HCT116 (cell line): ENCODE measurements around the gene CCL24. TPM values are rescaled to one million over a fixed set of nuclear protein-coding genes. Genes with fewer than 3 reads are reported as not detected.

Experiments
- ATAC-seq: fragments of 200-7000 bp; cut with Tn5 transposase; 2 replicates; pipeline ENCODE4 v1.9.1; 2020; ENCODE audit warnings: mild to moderate bottlenecking, moderate library complexity
- BruUV-seq: library from RNA; stranded (reverse); fragments of 400-500 nt; replicated peaks from 2 replicates; lab custom pipeline; 2021; lab: Mats Ljungman, UMichigan
- CTCF ChIA-PET: fragments of 300-600 bp; sonication (Branson Sonifier 250); formaldehyde crosslinking; loops from one replicate; lab custom pipeline; 2021; ENCODE audit warnings: antibody characterized with exemption; lab: Charles Lee
- POLR2A ChIA-PET: fragments of 300-600, 350-600 bp; sonication (Branson Sonifier 250); formaldehyde crosslinking; loops from one replicate; lab custom pipeline; 2021; ENCODE audit warnings: antibody characterized with exemption; lab: Charles Lee
- RAD21 ChIA-PET, 2 experiments: fragments of 300-600 bp; sonication (Branson Sonifier 250); formaldehyde crosslinking; loops; one replicate each; lab custom pipeline; 2023; ENCODE audit warnings: low total read pairs in 2 of 2; ENCODE audit not compliant: uncharacterized antibody in 2 of 2, unreplicated experiment in 2 of 2, low non-redundant PET in 1 of 2; lab: Charles Lee
- DNase-seq: peaks from one replicate; pipeline ENCODE4 v3.0.0-alpha.2; 2010; ENCODE audit warnings: low read depth, low spot score
- H2AFZ ChIP-seq: fragments of 200-600 bp; shearing (Covaris generic), sonication (generic); 2 replicates; pipeline ENCODE4 v1.6.1; 2017; ENCODE audit warnings: low read depth, mixed run types, mixed read lengths, antibody characterized with exemption, low read length; ENCODE audit not compliant: poor library complexity, severe bottlenecking
- H3K27ac ChIP-seq: 2 replicates; pipeline ENCODE4 v1.5.1; 2012; ENCODE audit warnings: low read depth, low read length
- H3K27me3 ChIP-seq: fragments of 200-600 bp; sonication (generic); 2 replicates; pipeline ENCODE4 v1.6.1; 2016; ENCODE audit warnings: mixed run types, low read length, mixed read lengths; ENCODE audit not compliant: insufficient read depth
- H3K36me3 ChIP-seq, 2 experiments: fragments of 200-500 bp in 1 of 2; fragments of 200-600 bp in 1 of 2; sonication (Bioruptor generic) in 1 of 2; sonication (generic) in 1 of 2; 2 replicates each; pipeline versions ENCODE4 v1.5.1 to v1.6.1; 2014 to 2016; ENCODE audit warnings: low read length in 2 of 2, inconsistent platforms in 1 of 2, mixed read lengths in 1 of 2, mixed run types in 1 of 2; ENCODE audit not compliant: insufficient read depth in 2 of 2, control insufficient read depth in 1 of 2
- H3K4me1 ChIP-seq, 2 experiments: fragments of 200-600 bp in 1 of 2; sonication (generic) in 1 of 2; 2 replicates each; pipeline versions ENCODE4 v1.5.1 to v1.6.1; 2012 to 2017; ENCODE audit warnings: low read length in 2 of 2, inconsistent platforms in 1 of 2, mild to moderate bottlenecking in 1 of 2, mixed read lengths in 1 of 2, mixed run types in 1 of 2, moderate library complexity in 1 of 2; ENCODE audit not compliant: insufficient read depth in 2 of 2, control insufficient read depth in 1 of 2
- H3K4me2 ChIP-seq: fragments of 200-600 bp; sonication (generic); 2 replicates; pipeline ENCODE4 v1.6.1; 2017; ENCODE audit warnings: mixed run types, low read length, mixed read lengths
- H3K4me3 ChIP-seq, 2 experiments: fragments of 200-600 bp in 1 of 2; sonication (generic) in 1 of 2; replicated peaks in 1 of 2; 2 replicates each; pipeline ENCODE4 v1.5.1; 2011 to 2016; ENCODE audit warnings: low read length in 2 of 2, control low read depth in 1 of 2, low read depth in 1 of 2, mild to moderate bottlenecking in 1 of 2, mixed read lengths in 1 of 2, mixed run types in 1 of 2
- H3K79me2 ChIP-seq: fragments of 200-600 bp; sonication (generic); 2 replicates; pipeline ENCODE4 v1.6.1; 2017; ENCODE audit warnings: mild to moderate bottlenecking, mixed run types, low read length, moderate library complexity, mixed read lengths; ENCODE audit not compliant: insufficient read depth
- H3K9ac ChIP-seq: fragments of 200-600 bp; sonication (generic); 2 replicates; pipeline ENCODE4 v1.6.1; 2016; ENCODE audit warnings: low read length, mixed read lengths
- H3K9me2 ChIP-seq: fragments of 200-600 bp; sonication (generic), shearing (Covaris generic); 2 replicates; pipeline ENCODE4 v1.6.1; 2017; ENCODE audit warnings: mixed run types, mild to moderate bottlenecking, moderate library complexity; ENCODE audit not compliant: insufficient read depth
- H3K9me3 ChIP-seq, 2 experiments: fragments of 200-500 bp in 1 of 2; fragments of 200-600 bp in 1 of 2; sonication (Bioruptor generic) in 1 of 2; sonication (generic) in 1 of 2; 2 replicates each; pipeline ENCODE4 v1.6.1; 2014 to 2017; ENCODE audit warnings: low read length in 2 of 2, mixed read lengths in 2 of 2, inconsistent platforms in 1 of 2, low read depth in 1 of 2, mild to moderate bottlenecking in 1 of 2, mixed run types in 1 of 2, moderate library complexity in 1 of 2; ENCODE audit not compliant: control insufficient read depth in 1 of 2, insufficient read depth in 1 of 2
- H4K20me1 ChIP-seq: fragments of 200-600 bp; sonication (generic), shearing (Covaris generic); 2 replicates; pipeline ENCODE4 v1.6.1; 2017; ENCODE audit warnings: mixed run types, mild to moderate bottlenecking, moderate library complexity; ENCODE audit not compliant: insufficient read depth
- ATF3 ChIP-seq: IDR thresholded peaks from 2 replicates; pipeline ENCODE4 v1.6.1; 2012
- CBX3 ChIP-seq: IDR thresholded peaks from 2 replicates; pipeline ENCODE4 v1.6.1; 2012; ENCODE audit warnings: low read depth
- CTCF ChIP-seq, 3 experiments: fragments of 200-600 bp in 1 of 3; sonication (generic) in 1 of 3; IDR thresholded peaks in 2 of 3; conservative IDR thresholded peaks in 1 of 3; 2 replicates each; pipeline ENCODE4 v1.5.1; 2012 to 2017; ENCODE audit warnings: low read depth in 2 of 3, low read length in 2 of 3, antibody characterized with exemption in 1 of 3, borderline replicate concordance in 1 of 3, control low read depth in 1 of 3, mild to moderate bottlenecking in 1 of 3, mixed read lengths in 1 of 3, mixed run types in 1 of 3, moderate library complexity in 1 of 3; ENCODE audit not compliant: insufficient read depth in 1 of 3
- ELF1 ChIP-seq: IDR thresholded peaks from 2 replicates; pipeline ENCODE4 v1.6.1; 2012; ENCODE audit warnings: low read depth, borderline replicate concordance
- EZH2 ChIP-seq: fragments of 200-600 bp; sonication (generic); IDR thresholded peaks from 2 replicates; pipeline ENCODE4 v1.6.1; 2017; ENCODE audit warnings: antibody characterized with exemption, mixed run types
- EZH2phosphoT487 ChIP-seq: fragments of 200-600 bp; IDR thresholded peaks from 2 replicates; pipeline ENCODE4 v1.6.1; 2018; ENCODE audit warnings: antibody characterized with exemption, borderline replicate concordance
- POLR2AphosphoS5 ChIP-seq: IDR thresholded peaks from 2 replicates; pipeline ENCODE4 v1.6.1; 2011; ENCODE audit warnings: mild to moderate bottlenecking, low read depth, low read length, moderate library complexity
- SIN3A ChIP-seq: IDR thresholded peaks from 2 replicates; pipeline ENCODE4 v1.6.1; 2012; ENCODE audit warnings: low read depth
- SRF ChIP-seq: IDR thresholded peaks from 2 replicates; pipeline ENCODE4 v1.6.1; 2012; ENCODE audit warnings: low read depth
- TCF7L2 ChIP-seq: IDR thresholded peaks from 2 replicates; pipeline ENCODE4 v1.7.0; 2011; ENCODE audit warnings: borderline replicate concordance, inconsistent platforms; ENCODE audit not compliant: insufficient read depth, insufficient read length; ENCODE audit errors: extremely low read depth
- YY1 ChIP-seq: IDR thresholded peaks from 2 replicates; pipeline ENCODE4 v1.6.1; 2011; ENCODE audit warnings: low read length, low read depth, moderate library complexity, mild to moderate bottlenecking; ENCODE audit not compliant: insufficient replicate concordance; ENCODE audit errors: extremely low read depth
- ZFX ChIP-seq: fragments of 450-650 bp; IDR thresholded peaks from 2 replicates; pipeline ENCODE4 v1.6.1; 2017
- intact Hi-C: fragments of 100-400 bp; cut with micrococcal nuclease; formaldehyde crosslinking; loops from 2 replicates; pipeline ENCODE4 v1.10.0; 2022
- total RNA-seq: library from RNA; stranded (reverse); gene quantifications from one replicate; pipeline ENCODE4 v1.2.1, GENCODE V29; 2021; ENCODE audit not compliant: unreplicated experiment

The CCL24 gene
- total RNA-seq, 1 experiment from 2014 or later, result not detected

- H3K27ac ChIP-seq, result no peak overlapping the region
- BruUV-seq, result no TSS peak
- intact Hi-C loops, result no loop called here
- no peaks in the 10 kb centered on the region for H3K79me2 ChIP-seq
- H3K4me2 ChIP-seq, result no peak overlapping the region
- no peaks in the 10 kb centered on the region for H3K4me1 ChIP-seq
- ATAC-seq, result no peak
- TF ChIP-seq CTCF (IDR thresholded peaks at IDR 0.05 in 2 of 3, conservative IDR thresholded peaks at IDR 0.05 in 1 of 3; ENCODE audit: borderline replicate concordance in 1 of 3, insufficient read depth in 1 of 3, low read depth in 2 of 3, low read length in 2 of 3), result no peak
- no peak for TF ChIP-seq ATF3
- TF ChIP-seq TCF7L2, result no peak
- TF ChIP-seq SIN3A, result no peak
- TF ChIP-seq EZH2phosphoT487, result no peak
- TF ChIP-seq CBX3, result no peak
- TF ChIP-seq POLR2AphosphoS5, result no peak
- TF ChIP-seq ZFX, result no peak
- no peak for TF ChIP-seq SRF
- no peak for TF ChIP-seq ELF1
- TF ChIP-seq EZH2, result no peak
- TF ChIP-seq YY1, result no peak
- TF ChIP-seq, all 23 proteins: peak for 0
- RAD21 ChIA-PET, result no interaction called here
- POLR2A ChIA-PET, result no interaction called here
- no peak overlapping the region for H2AFZ ChIP-seq
- H3K27me3 ChIP-seq, result no peaks in the 10 kb centered on the region; the same call in 1 of the 2 replicates
- no peak overlapping the region for H3K4me3 ChIP-seq
- DNase-seq, result no peak
- CTCF ChIA-PET, result no interaction called here
- no peak overlapping the region for H3K9ac ChIP-seq
- H3K36me3 ChIP-seq, result no peaks in the 10 kb centered on the region
- no peaks in the 10 kb centered on the region for H3K9me3 ChIP-seq
- H3K9me2 ChIP-seq, result no peaks in the 10 kb centered on the region
- no peaks in the 10 kb centered on the region for H4K20me1 ChIP-seq
Measured at GRCh38 chr7:75817116-75817515, 3.5 kb upstream of the CCL24 start.
